ENCODE data around the gene RTL10.

- no peak for TF ChIP-seq POLR2AphosphoS5 (IDR thresholded peaks at IDR 0.05)
- no peak for TF ChIP-seq CTCF (IDR thresholded peaks at IDR 0.05)
Measured at GRCh38 chr22:19840059-19840458, 14.6 kb downstream of the RTL10 start.
